Stimulated activated CD8-positive, alpha-beta memory T cell treated with anti-CD3 and anti-CD28 coated beads, Interleukin-7, amount 100 ng/mL, for 48 hours (primary cell): ENCODE data around the gene ACCS.

Source experiments
- DNase-seq, 2 donors: peaks; one replicate each; pipeline ENCODE4 v3.0.0-alpha.2; 2020; ENCODE audit warnings: low read depth in 1 of 2; ENCODE audit errors: extremely low read depth in 1 of 2

The ACCS gene, protein sequence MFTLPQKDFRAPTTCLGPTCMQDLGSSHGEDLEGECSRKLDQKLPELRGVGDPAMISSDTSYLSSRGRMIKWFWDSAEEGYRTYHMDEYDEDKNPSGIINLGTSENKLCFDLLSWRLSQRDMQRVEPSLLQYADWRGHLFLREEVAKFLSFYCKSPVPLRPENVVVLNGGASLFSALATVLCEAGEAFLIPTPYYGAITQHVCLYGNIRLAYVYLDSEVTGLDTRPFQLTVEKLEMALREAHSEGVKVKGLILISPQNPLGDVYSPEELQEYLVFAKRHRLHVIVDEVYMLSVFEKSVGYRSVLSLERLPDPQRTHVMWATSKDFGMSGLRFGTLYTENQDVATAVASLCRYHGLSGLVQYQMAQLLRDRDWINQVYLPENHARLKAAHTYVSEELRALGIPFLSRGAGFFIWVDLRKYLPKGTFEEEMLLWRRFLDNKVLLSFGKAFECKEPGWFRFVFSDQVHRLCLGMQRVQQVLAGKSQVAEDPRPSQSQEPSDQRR

DNA sequence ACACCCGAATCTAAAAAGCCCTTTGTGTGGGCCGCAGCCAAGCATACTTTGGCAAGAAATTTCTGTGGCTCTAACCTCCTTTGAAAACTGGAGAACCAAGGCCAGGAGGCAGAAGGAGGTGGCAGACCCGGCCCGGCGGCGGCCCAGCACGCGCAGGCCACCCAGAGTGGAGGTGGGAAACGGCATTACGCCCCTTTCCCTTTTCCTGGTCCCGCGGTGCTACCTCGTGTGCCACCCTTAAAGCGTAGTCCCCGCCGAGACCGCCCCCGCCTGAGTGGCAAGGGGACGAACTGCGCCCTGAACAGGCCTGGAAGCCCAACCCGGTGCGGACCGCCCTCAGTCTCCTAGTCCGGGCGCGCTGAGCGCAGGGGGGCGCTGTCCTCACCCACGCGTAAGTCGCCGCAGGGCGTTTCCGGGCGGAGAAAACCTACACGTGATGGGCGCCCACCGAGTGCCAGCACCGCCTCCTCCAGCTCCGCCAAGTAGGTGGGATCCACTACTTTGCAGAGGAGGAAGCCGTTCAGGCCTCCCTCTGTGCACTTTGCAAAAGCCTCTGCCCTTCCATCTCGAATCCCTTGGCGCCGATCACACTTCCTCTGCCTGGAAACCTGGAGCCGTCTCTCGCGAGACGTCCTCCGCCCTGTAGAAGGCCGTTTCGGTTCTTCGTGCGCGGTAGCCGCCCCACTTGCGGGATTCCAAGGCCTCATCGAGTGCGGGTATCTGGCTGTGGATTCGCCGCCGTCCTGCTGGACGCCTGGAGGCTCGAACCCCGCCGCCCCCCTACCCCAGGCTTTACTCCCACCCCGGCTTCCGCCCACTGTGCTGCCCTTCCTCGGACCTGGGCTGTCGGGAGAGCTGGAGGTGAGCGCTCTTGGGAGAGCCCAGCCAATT lies at the start of gene ACCS:
ACCS (plus strand) TSS at position 430 of the 891 bp plus-strand sequence. CDS start 1,358 bp downstream, outside the sequence.
- DNase-seq = peak; percentile 73 to 82

DNA sequence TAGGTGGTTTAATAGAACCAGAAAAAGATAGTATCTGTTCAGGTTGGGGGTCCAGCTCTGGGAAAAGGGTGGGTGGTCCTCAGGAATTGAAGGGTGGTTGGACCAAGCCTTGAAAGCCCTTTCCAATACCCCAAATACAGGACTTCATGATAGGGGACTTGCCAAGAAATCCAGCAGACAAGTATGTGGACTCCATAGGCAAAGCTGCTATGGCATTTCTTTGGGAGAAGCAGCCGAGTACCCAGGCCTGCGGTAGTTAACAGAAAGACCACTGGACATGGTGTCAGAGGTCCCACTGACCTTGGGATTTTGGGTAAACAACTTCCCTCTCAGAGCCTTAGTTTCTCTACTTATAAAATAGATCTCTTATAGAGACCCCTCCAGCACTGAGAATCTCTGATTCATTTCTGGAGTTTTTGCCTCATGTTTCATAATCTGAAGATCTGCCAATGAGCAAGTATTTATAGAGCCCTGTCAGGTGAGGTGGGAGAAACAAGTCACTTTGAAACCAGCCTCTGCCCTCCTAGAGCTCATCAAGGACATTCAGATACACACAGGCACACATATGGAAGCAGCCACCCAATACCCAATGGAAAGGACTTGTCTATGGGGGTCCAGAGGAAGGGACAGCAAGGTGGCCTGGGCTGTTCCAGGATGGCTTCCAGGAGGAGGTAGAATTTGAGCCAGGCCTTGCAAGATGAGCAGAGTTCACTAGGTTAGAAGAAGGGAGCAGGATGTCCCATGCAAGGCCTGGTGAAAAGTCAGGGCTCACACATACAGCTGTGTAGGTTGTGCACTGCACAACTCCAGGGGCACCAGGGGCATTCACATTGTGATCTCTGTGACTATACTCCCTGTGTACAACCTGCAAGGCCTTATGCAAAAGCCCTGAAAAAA lies 49.3 kb upstream of the ACCS start:
- DNase-seq = no peak

DNA sequence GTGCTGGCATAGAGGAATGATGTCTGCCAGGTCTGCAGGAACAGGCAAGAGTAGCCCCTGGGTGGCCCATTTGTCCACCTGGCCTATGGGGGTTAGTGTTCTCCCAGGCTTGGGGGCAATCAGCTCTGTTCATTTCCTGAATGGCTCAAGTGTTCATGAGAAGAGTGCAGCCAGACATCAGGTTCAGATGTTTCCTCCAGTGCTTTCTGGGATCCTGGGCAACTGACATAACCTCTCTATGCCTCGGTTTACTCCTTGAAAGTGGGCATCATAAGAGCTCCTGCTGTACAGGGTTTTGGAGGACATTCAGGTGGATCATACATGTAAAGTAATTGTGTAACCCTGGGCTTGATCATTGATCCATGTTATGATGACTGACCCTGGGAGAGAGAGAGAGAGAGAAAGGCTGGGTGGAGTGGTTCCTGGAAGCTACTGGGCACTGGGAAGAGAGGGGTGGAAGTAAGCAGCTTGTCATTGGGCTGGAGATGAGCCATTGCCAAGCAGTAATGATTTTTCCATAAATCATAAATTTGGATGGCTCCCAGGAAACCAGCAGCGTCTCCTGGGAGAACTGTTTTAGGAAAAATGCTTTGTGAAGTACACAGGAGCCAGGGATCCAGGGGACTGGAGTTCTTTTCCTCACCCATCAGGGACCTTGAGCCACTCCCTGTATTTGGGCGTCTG lies 48.5 kb upstream of the ACCS start:
- DNase-seq = no peak

DNA sequence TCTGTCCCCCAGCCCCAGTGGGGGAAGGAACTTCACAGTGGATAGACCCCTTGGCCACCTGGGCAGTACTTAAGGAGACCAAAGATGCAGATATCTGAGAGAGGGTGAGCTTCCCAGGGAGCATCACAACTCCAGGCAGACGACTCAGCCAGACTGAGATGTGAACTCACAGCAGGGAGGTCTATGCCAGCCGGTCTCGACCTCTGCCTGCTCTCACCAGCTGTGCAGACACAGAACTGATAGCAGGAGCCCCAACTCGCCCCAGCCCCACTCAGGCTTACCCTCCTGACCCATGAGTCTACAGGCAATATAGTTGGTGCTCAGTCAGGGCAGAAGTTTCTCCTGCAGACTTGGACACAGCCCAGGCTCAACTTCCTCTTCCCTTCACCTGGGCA lies 47.9 kb upstream of the ACCS start:
- no peak for DNase-seq

DNA sequence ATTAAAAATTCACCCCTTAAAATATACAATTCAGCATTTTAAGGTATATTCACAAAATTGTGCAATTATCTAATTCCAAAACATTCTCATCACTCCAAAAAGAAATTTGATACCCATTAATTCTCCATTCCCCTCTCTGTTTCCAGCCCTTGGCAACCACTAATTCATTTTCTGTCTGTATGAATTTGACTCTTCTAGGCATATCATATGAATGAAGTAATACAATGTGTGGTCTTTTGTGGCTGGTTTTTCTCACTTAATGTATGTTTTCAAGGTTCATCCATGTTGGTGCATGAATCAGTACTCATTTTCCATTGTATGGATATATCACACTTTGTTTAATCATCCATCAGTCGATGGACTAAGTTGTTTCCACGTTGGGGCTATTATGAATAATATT lies 47.2 kb upstream of the ACCS start:
- DNase-seq = no peak

DNA sequence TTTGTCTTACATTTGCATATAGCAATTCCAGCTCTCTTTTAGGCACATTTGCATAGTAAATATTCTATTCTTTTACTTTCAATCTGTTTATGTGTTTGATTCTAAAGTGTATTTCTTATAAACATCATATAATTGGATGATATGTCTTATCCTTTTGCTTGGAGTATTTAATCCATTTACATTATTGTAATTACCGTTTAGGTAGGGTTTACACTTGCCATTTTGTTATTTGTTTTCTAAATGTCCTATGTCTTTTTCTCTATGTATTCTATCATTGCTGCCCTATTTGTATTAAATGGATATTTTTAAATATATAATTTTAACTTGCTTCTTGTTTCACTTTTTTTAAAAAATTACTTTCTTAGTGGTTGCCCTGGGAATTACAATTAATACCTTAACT lies 41.1 kb upstream of the ACCS start:
- no peak for DNase-seq

DNA sequence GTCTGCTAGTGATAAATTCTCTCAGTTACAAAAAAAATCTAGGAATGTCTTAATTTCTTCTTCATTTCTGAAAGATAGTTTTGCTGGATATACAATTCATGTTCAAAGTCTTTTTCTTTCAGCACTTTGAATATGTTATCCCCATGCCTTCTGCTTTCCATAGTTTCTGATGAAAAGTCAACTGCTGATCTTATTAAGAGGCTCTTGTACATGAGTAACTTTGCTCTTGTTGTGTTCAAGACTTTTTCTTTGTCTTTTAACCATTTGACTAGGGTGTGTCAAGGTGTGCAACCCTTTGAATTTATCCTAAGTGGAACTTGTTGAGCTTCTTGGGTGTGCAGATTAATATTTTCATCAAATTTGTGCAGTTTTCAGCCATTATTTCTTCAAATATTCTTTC lies 40.3 kb upstream of the ACCS start:
- no peak for DNase-seq

DNA sequence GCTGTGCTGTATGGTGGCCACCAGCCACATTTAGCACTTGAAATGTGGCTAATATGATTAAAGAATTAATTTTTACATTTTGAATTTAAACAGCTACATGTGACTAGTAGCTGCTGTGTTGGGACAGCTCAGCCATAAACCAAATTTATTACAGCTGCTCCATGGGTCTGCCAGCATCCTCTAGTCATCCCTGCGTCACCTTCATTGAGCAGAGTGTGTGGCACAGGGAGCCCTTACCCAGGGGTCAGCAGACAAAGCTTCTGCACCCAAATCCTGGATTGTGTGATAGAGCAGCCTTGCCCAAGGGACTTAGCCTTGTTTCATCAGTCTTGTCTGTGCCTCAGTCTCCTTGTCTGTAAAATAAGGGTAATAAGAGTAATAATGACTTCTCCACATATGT lies 37.7 kb upstream of the ACCS start:
- no peak for DNase-seq

DNA sequence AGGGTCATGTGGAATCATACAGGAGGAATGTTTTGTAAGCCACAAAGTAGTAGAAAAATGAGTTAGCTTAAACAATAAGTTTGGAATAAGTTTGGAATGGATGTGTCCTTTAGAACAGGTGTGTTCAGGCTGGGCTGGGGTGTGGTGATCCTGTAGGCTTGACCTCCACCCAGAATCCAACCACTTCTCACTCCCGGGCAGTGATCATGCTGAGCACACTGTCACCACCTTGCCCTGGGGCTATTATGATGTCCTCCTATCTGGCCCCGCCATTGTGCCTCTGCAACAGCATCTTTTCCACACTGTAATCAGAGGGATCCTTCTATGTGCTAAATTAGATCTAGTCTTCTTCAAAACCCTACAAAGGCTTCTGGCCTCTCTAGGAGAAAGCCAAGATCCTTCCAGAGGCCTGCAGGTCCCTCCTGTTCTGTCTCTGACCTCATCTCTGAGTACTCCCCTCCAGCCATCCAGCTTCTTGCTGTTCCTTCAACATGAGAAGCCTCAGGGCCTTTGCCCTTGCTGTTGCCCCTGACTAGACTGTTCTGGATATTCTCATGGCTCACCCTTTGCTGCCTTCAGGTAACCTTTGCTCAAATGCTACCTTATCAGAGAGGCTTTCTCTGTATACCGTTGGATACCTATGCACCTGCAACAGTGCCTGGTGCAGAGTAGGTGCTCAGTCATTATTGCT lies 37.1 kb upstream of the ACCS start:
- no peak for DNase-seq

DNA sequence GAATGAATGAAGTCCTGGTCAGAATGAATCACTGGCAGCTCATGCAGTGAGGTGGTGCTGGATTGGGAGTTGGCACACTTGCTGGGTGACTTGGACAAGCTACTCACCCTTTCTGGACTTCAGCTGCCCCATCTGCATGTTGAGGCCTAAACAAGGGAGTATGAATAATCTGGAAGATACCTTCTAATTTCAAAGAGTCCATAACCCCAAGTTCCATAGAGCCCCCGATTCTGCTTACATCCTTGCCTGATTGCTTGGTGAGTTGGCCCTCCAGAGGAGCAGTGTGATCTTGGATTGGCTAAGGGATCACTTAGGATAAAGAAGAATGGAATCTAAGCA lies 36.6 kb upstream of the ACCS start:
- no peak for DNase-seq

DNA sequence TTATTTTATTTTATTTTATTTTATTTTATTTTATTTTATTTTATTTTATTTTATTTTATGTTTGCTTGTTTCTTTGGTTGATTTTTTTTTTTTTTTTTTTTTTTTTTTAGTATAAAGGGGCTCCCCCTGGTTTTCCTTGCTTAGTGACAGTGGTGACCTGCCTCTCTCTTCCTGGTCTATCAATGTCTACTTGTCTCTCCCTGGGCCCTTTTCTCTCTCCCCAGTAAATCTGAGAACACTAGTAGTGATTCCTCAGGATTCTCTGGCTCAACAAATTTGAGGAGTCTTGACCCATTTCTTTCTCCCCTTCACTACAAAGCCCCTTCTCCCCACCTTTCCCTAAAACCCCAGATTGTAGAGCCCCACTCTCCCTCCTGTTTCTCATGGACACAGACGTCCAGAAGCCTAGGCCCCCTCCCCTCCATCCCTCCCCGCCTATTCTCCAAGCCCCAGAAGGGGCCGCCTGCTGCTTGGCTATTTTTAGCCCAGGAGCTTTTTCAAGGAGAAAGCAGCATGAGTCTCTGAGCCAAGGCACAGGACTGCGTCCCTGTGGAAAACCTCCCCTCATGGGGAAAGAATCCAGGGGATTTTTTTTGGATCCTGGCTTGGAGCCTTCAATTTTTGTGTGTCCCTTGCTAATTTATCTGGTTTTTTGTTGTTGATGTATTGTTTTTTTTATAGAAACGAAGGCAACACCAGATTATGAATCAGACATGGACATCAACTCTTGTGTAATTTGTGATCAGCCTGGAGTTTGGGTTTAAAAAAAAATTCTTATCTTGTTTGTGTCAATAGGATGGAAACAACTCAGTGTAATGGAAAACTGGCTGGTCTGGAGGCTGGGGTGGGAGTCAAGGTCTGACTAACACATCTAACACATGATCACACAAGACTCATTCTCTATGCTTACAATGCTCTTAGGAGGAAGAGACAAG lies 35.8 kb upstream of the ACCS start:
- DNase-seq = no peak

DNA sequence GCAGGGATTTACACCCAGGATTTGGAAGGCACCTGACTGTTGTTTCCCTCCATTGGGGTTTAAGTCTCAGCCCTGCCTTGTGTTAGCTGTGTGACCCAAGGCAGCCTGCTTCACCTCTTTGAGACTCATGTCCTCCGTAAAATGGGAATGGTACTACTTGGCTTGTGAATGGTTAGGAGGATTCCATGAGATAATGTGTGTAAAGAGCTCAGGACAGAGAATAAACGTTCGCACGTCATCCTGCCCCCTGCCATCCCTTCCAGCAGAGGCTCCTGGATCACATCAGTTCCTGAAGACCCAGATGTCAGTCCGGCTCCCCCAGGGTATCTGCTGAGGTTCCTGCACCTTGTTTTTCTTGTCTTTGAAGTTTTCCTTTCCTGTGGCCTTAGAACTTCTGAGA lies 35.1 kb upstream of the ACCS start:
- DNase-seq = no peak

DNA sequence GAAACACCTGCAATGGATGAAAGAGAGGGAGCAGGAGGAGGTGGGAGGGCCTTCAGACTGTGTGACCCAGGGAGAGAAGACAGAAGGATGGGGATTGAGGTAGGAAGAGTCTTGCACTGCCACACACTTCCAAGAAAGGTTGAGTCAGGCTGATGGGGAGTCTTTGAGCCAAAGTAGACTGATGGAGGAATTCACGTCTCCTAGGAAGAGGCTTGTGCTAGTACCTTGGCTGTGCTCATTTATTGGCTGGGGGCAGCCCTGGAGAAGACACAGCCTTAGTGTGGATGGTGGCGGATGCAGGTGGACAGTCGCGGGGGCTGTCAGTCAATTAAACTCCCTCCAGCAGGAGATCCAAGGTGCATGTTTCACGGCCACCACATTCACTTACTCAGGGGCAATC lies 34.5 kb upstream of the ACCS start:
- DNase-seq = no peak

DNA sequence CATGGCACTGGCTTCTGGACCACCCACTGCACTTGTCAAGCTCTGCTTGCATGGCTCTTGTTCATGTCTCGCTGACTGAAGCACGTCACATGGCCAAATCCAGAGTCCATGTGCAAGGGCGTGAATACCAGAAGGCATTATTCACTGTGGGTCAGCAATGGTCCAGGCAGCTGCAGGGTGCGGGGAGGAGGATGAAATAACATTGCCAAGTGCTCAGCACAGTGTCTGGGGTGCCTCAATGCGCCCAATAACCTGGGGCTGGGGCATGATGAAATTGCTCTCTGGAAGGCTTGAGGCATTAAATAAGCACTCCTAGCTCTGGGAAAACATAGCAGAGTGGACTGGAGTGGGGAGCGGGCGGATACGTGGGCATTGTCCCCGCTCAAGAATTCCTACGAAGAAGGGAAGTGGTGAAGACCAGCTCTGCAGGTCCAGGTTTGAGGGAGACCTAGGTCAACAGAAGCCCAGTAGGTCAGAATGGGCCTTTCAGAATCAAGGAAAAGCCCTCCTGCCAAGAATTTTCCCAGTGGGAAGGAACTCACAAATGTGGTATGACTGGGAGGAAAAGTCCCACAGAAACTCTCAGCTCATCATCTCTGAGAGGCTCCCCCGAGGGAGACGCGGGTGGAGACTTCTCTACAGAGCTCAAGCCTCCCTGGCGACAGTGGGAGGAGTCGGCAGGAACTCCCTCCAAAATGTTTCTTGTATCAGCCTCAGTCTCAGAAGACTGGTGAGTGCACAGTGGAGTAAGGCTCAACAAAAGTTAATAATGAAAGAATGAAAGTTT lies 33.6 kb upstream of the ACCS start:
- DNase-seq = no peak

DNA sequence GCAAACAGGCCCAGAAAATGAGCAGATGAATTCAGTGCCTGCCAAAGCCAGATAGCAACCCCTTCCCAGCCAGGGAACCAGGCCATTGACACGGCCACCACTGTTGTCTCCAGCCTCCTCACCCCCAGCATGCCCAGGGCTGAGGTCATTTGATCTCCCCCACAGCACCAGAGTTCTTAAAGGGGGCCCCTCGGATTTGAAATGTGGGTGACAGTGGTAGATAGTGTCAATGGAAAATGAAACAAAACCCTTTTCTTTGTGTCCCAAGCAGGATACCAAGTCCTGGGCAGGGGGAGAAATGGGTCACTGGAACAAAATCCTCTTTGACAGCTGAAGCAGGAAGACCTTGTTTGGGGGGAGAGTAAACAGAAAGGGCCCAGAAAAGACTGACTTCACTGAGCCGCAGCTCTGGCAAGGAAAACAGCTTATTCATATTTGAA lies 32.6 kb upstream of the ACCS start:
- no peak for DNase-seq

DNA sequence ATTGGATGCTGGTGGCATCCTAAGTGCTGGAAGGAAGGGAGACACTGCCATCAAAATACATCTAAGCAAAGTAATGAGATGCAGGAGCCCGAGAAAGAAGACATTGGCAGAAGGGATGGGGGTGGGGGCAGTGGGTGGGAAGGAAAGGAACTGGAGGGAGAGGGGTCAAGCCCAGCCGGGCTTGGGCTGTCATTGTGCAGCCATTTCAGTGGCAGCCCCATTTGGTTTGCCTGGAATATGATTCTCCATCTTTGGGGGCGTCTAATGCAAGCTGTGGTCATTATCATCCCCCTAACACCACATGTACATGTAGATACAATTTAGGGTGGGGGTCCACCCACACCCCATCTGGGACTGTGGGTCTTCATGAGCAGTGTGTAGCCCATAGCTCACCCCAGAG lies 32.2 kb upstream of the ACCS start:
- DNase-seq = no peak

DNA sequence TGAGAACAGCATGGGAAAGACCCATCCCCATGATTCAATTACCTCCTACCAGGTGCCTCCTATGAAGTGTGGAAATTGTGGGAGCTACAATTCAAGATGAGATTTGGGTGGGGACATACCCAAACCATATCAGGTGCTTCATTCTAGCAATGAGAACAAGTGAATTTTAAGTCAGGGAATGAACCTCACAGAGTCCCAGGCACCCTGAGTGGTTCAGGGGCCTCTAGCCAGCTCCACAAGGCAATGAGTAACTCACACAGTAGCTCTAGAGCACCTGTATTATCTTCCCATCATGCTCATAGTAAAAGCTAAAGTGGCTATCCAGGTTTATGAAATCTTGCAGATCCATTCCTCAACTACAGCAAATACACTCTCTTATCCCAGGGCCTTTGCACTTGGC lies 31.4 kb upstream of the ACCS start:
- DNase-seq = no peak
